ENCODE data around the gene C1orf21. TPM values are rescaled to one million over a fixed set of nuclear protein-coding genes. Genes with fewer than 3 reads are reported as not detected.

The C1orf21 gene
- total RNA-seq, 1 donor from 2014 or later: 15.6 TPM

- H3K4me1 Mint-ChIP-seq (ENCODE audit: low read depth): peaks cover 12% of the 10 kb centered on the region
- TF ChIP-seq, protein P1, sequence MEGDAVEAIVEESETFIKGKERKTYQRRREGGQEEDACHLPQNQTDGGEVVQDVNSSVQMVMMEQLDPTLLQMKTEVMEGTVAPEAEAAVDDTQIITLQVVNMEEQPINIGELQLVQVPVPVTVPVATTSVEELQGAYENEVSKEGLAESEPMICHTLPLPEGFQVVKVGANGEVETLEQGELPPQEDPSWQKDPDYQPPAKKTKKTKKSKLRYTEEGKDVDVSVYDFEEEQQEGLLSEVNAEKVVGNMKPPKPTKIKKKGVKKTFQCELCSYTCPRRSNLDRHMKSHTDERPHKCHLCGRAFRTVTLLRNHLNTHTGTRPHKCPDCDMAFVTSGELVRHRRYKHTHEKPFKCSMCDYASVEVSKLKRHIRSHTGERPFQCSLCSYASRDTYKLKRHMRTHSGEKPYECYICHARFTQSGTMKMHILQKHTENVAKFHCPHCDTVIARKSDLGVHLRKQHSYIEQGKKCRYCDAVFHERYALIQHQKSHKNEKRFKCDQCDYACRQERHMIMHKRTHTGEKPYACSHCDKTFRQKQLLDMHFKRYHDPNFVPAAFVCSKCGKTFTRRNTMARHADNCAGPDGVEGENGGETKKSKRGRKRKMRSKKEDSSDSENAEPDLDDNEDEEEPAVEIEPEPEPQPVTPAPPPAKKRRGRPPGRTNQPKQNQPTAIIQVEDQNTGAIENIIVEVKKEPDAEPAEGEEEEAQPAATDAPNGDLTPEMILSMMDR (IDR thresholded peaks at IDR 0.05): no peak
- no peak overlapping the region for H3K4me3 Mint-ChIP-seq (ENCODE audit: unreplicated experiment)
Measured at GRCh38 chr1:184629266-184629665, 242.4 kb downstream of the C1orf21 start.

GRCh38 chr1:184630679-184631060 lies 243.8 kb downstream of the C1orf21 start:
- no peak overlapping the region for H3K4me3 Mint-ChIP-seq (ENCODE audit: unreplicated experiment)
- DNase-seq (ENCODE audit: low spot score): no peak
- no peak overlapping the region for H3K27ac Mint-ChIP-seq (ENCODE audit: unreplicated experiment)
- H3K4me1 Mint-ChIP-seq (ENCODE audit: low read depth): no peaks in the 10 kb centered on the region
- TF ChIP-seq, protein P1 (IDR thresholded peaks at IDR 0.05): no peak
- no peaks in the 10 kb centered on the region for H3K27me3 Mint-ChIP-seq (ENCODE audit: low read depth)
- H3K9me3 Mint-ChIP-seq (ENCODE audit: low read depth): no peaks in the 10 kb centered on the region
- H3K36me3 Mint-ChIP-seq (ENCODE audit: low read depth): no peaks in the 10 kb centered on the region

More at GRCh38 chr1:184629266-184629665, 242.4 kb downstream of the C1orf21 start:
- DNase-seq (ENCODE audit: low spot score): no peak
- Mint-ChIP-seq H3K27ac (ENCODE audit: unreplicated experiment) (no peak overlapping the region), H3K9me3 (ENCODE audit: low read depth) (no peaks in the 10 kb centered on the region), H3K36me3 (ENCODE audit: low read depth) (no peaks in the 10 kb centered on the region), H3K27me3 (ENCODE audit: low read depth) (no peaks in the 10 kb centered on the region)

DNA sequence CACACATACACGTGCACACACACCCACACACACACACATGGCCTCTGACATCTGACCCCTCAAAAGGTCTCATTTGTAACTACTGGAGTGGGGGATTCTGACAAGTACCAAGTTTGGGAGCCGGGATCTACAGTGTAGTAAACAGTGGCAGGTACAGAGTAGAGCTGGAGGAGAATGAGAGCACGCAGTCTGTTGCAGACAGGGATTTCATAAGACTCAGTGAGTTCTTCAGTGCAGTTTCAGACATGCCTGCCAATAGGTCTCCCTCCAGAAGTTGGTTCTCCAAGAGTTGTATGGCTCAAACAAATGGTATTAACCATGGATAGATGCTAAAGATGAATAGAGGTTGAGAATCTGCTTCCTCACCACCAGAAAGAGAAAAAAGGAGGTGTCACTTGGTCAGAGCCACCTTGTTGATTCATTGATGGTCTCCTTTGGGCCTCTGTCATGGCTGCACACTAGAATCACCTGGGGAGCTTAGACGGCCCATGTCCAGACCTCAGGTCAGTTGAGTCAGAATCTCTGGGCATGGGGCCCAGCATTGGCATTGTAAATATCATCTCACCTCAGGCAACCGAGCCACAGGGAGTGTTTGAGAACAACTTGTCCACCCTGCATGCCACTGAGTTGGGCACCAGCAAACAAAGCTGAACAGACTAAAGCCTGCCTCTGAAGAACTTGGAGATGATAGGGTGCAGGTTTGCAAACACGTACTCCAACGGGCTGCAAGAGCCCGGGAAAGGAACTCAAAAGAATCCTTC lies 245.8 kb downstream of the C1orf21 start:
- Mint-ChIP-seq H3K9me3 (ENCODE audit: low read depth) (peaks cover 3% of the 10 kb centered on the region), H3K27ac (ENCODE audit: unreplicated experiment) (no peak overlapping the region)
- TF ChIP-seq, protein P1 (IDR thresholded peaks at IDR 0.05): no peak

GRCh38 chr1:184633785-184634184 lies 247.0 kb downstream of the C1orf21 start:
- DNase-seq (ENCODE audit: low spot score): no peak
- TF ChIP-seq, protein P1 (IDR thresholded peaks at IDR 0.05): no peak

More for the DNA sequence above, 245.8 kb downstream of the C1orf21 start:
- H3K27me3 Mint-ChIP-seq (ENCODE audit: low read depth): no peaks in the 10 kb centered on the region
- no peak for DNase-seq (ENCODE audit: low spot score)
- peaks cover 2% of the 10 kb centered on the region for H3K36me3 Mint-ChIP-seq (ENCODE audit: low read depth)
- H3K4me1 Mint-ChIP-seq (ENCODE audit: low read depth): no peaks in the 10 kb centered on the region
- H3K4me3 Mint-ChIP-seq (ENCODE audit: unreplicated experiment): no peak overlapping the region

GRCh38 chr1:184634296-184634695 lies 247.5 kb downstream of the C1orf21 start:
- TF ChIP-seq, protein P1 (IDR thresholded peaks at IDR 0.05): no peak
- H3K27me3 Mint-ChIP-seq (ENCODE audit: low read depth): no peaks in the 10 kb centered on the region
- H3K4me1 Mint-ChIP-seq (ENCODE audit: low read depth): no peaks in the 10 kb centered on the region

More at GRCh38 chr1:184633785-184634184, 247.0 kb downstream of the C1orf21 start:
- Mint-ChIP-seq H3K4me3 (ENCODE audit: unreplicated experiment) (no peak overlapping the region), H3K27ac (ENCODE audit: unreplicated experiment) (no peak overlapping the region), H3K9me3 (ENCODE audit: low read depth) (peaks cover 3% of the 10 kb centered on the region), H3K4me1 (ENCODE audit: low read depth) (no peaks in the 10 kb centered on the region), H3K27me3 (ENCODE audit: low read depth) (no peaks in the 10 kb centered on the region), H3K36me3 (ENCODE audit: low read depth) (peaks cover 2% of the 10 kb centered on the region)

More at GRCh38 chr1:184634296-184634695, 247.5 kb downstream of the C1orf21 start:
- Mint-ChIP-seq H3K36me3 (ENCODE audit: low read depth) (peaks cover 2% of the 10 kb centered on the region), H3K4me3 (ENCODE audit: unreplicated experiment) (no peak overlapping the region), H3K9me3 (ENCODE audit: low read depth) (peaks cover 3% of the 10 kb centered on the region), H3K27ac (ENCODE audit: unreplicated experiment) (no peak overlapping the region)
- DNase-seq (ENCODE audit: low spot score): no peak
